ENCODE measurements around the gene ARHGAP10.
A peak's percentile ranks its signal among the peaks of the same experiment; 100 is the strongest.

ARHGAP10 gene

GRCh38 chr4:147969573-147970385 is 237.9 kb downstream of the ARHGAP10 start:
- no peak for DNase-seq
- no peaks in the 10 kb centered on the region for H3K27me3 ChIP-seq
- TF ChIP-seq, protein P1, sequence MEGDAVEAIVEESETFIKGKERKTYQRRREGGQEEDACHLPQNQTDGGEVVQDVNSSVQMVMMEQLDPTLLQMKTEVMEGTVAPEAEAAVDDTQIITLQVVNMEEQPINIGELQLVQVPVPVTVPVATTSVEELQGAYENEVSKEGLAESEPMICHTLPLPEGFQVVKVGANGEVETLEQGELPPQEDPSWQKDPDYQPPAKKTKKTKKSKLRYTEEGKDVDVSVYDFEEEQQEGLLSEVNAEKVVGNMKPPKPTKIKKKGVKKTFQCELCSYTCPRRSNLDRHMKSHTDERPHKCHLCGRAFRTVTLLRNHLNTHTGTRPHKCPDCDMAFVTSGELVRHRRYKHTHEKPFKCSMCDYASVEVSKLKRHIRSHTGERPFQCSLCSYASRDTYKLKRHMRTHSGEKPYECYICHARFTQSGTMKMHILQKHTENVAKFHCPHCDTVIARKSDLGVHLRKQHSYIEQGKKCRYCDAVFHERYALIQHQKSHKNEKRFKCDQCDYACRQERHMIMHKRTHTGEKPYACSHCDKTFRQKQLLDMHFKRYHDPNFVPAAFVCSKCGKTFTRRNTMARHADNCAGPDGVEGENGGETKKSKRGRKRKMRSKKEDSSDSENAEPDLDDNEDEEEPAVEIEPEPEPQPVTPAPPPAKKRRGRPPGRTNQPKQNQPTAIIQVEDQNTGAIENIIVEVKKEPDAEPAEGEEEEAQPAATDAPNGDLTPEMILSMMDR (IDR thresholded peaks at IDR 0.05; ENCODE audit: low read depth, low read length), result no peak
- no peaks in the 10 kb centered on the region for H3K9me3 ChIP-seq
- H3K4me1 ChIP-seq, result peaks cover 14% of the 10 kb centered on the region; the same call in 1 of the 2 replicates
- H3K4me3 ChIP-seq (ENCODE audit: low read depth, low read length), result peak overlapping the region; percentile 26
- peaks cover 15% of the 10 kb centered on the region for H3K36me3 ChIP-seq

GRCh38 chr4:147971116-147971515 is 239.2 kb downstream of the ARHGAP10 start:
- TF ChIP-seq, protein P1 (IDR thresholded peaks at IDR 0.05; ENCODE audit: low read depth, low read length), result no peak
- peaks cover 16% of the 10 kb centered on the region for H3K4me1 ChIP-seq
- no peak for DNase-seq
- no peaks in the 10 kb centered on the region for H3K9me3 ChIP-seq
- no peak overlapping the region for H3K4me3 ChIP-seq (ENCODE audit: low read depth, low read length)
- no peaks in the 10 kb centered on the region for H3K27me3 ChIP-seq
- peaks cover 8% of the 10 kb centered on the region for H3K36me3 ChIP-seq

- TF ChIP-seq, protein P1 (IDR thresholded peaks at IDR 0.05; ENCODE audit: low read depth, low read length), result no peak
- Histone ChIP-seq H3K4me1 (peaks cover 4% of the 10 kb centered on the region; the same call in 1 of the 2 replicates), H3K4me3 (ENCODE audit: low read depth, low read length) (no peak overlapping the region), H3K9me3 (no peaks in the 10 kb centered on the region), H3K36me3 (peaks cover 8% of the 10 kb centered on the region), H3K27me3 (no peaks in the 10 kb centered on the region)
- no peak for DNase-seq
Observed at GRCh38 chr4:147975325-147975724, 243.4 kb downstream of the ARHGAP10 start.

DNA sequence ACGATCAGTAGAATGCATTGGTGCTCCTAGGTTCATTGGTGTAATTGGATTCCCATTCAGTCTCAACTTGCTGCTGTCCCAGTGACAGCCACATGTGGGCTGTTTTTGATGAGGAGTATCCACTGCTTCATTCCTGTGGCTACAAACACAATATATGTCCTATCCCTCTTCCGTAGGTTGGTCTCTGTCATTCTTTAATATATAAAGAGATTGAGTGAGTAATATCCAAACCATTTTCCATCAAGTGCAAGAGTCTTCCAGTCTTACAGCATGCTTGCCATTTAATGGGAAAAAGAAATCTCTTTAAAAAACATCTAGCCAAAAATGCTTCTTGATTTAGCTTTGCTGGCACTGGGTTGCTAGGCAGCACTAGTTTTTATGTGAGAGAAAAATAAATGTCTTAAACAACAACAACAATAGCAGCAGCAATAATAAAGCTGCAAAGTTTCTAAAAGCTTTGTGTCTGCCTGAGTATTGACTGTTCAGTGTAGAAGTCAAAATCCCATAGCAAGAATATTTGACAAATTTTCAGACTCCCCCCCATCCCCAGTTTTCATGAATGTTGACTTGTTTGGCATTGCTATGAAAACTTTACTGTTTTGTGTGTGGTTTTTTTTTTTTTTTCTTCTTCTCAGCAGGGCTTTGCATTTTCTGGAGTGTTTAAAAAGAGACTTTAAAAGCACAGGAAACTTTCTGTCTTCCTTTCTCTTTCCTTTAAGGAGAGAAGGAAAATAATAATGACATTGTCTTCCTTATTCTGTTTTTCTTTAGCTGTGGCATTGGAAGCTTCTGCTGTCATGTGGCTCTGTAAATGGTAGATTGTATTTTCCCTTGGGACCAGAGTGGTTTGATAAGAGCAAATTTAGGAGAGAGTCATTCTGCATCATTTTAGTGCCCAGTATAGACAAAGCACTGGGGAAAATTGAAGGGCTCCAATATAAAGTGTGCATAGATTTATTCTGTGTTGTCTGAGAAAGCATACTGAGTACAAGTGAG is 244.3 kb downstream of the ARHGAP10 start:
- H3K4me1 ChIP-seq, result peaks cover 4% of the 10 kb centered on the region; the same call in 1 of the 2 replicates
- H3K27me3 ChIP-seq, result no peaks in the 10 kb centered on the region
- no peak overlapping the region for H3K4me3 ChIP-seq (ENCODE audit: low read depth, low read length)
- no peak for DNase-seq
- no peaks in the 10 kb centered on the region for H3K9me3 ChIP-seq
- peaks cover 8% of the 10 kb centered on the region for H3K36me3 ChIP-seq
- TF ChIP-seq, protein P1 (IDR thresholded peaks at IDR 0.05; ENCODE audit: low read depth, low read length), result no peak

DNA sequence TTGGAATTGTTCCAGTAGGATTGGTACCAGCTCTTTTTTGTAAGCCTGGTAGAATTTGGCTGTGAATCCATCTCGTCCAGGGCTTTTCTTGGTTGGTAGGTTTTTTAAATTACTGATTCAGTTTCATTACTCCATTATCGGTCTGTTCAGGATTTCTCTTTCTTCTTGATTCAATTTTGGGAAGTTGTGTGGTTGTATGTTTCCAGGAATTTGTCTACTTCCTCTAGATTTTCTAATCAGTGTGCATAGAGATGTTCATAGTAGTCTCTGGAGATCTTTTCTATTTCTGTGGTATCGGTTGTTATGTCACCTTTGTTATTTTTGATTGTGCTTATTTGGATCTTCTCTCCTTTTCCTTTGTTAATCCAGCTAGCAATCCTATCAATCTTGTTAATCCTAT is 248.7 kb downstream of the ARHGAP10 start:
- Histone ChIP-seq H3K4me3 (ENCODE audit: low read depth, low read length) (no peak overlapping the region), H3K36me3 (no peaks in the 10 kb centered on the region), H3K9me3 (no peaks in the 10 kb centered on the region), H3K4me1 (peaks cover 20% of the 10 kb centered on the region), H3K27me3 (no peaks in the 10 kb centered on the region; the same call in 1 of the 2 replicates)
- no peak for DNase-seq
- TF ChIP-seq, protein P1 (IDR thresholded peaks at IDR 0.05; ENCODE audit: low read depth, low read length), result no peak
